Parathyroid adenoma (tissue), 2 donors: ENCODE measurements around the gene RETREG1.
A peak's percentile ranks its signal among the peaks of the same experiment; 100 is the strongest.

Experiments
- H2AFZ ChIP-seq: fragments of 300-600 bp; sonication (generic); one replicate; pipeline ENCODE4 v1.7.0; 2017; ENCODE audit warnings: antibody characterized with exemption, mild to moderate bottlenecking
- H3K27ac ChIP-seq: fragments of 300-600 bp; sonication (generic); one replicate; pipeline ENCODE4 v1.7.0; 2017
- H3K27me3 ChIP-seq: fragments of 300-600 bp; sonication (generic); one replicate; pipeline ENCODE4 v1.7.0; 2017; ENCODE audit warnings: low read length; ENCODE audit not compliant: control insufficient read depth, insufficient read depth
- H3K36me3 ChIP-seq: fragments of 300-600 bp; sonication (generic); one replicate; pipeline ENCODE4 v1.7.0; 2017; ENCODE audit warnings: low read length; ENCODE audit not compliant: control insufficient read depth, insufficient read depth
- H3K4me1 ChIP-seq: fragments of 300-600 bp; sonication (generic); one replicate; pipeline ENCODE4 v1.7.0; 2017; ENCODE audit warnings: control low read depth
- H3K4me2 ChIP-seq: fragments of 300-600 bp; sonication (generic); one replicate; pipeline ENCODE4 v1.7.0; 2017; ENCODE audit warnings: low read length
- H3K4me3 ChIP-seq: fragments of 300-600 bp; sonication (generic); one replicate; pipeline ENCODE4 v1.7.0; 2017; ENCODE audit warnings: low read depth, low read length
- H3K79me2 ChIP-seq: fragments of 300-600 bp; sonication (generic); one replicate; pipeline ENCODE4 v1.7.0; 2017; ENCODE audit warnings: control low read depth
- H3K9ac ChIP-seq: fragments of 300-600 bp; sonication (generic); one replicate; pipeline ENCODE4 v1.7.0; 2017; ENCODE audit warnings: mild to moderate bottlenecking
- H3K9me3 ChIP-seq: fragments of 300-600 bp; sonication (generic); one replicate; pipeline ENCODE4 v1.7.0; 2017; ENCODE audit warnings: low read length; ENCODE audit not compliant: control insufficient read depth
- CTCF ChIP-seq: fragments of 300-600 bp; sonication (generic); IDR thresholded peaks from one replicate; pipeline ENCODE4 v1.7.0; 2017; ENCODE audit warnings: antibody characterized with exemption, mild to moderate bottlenecking
- donor health status: primary hyperparathyroidism.

Gene RETREG1

GRCh38 chr5:16557477-16557876, 59.3 kb downstream of the RETREG1 start:
- no peak overlapping the region for H3K27ac ChIP-seq
- no peaks in the 10 kb centered on the region for H3K79me2 ChIP-seq
- no peak overlapping the region for H3K4me2 ChIP-seq
- no peaks in the 10 kb centered on the region for H3K27me3 ChIP-seq
- H3K4me1 ChIP-seq, result no peaks in the 10 kb centered on the region
- TF ChIP-seq CTCF, result no peak
- H3K36me3 ChIP-seq, result no peaks in the 10 kb centered on the region
- no peak overlapping the region for H2AFZ ChIP-seq
- H3K4me3 ChIP-seq, result no peak overlapping the region
- no peak overlapping the region for H3K9ac ChIP-seq
- no peaks in the 10 kb centered on the region for H3K9me3 ChIP-seq

GRCh38 chr5:16554110-16554509, 62.7 kb downstream of the RETREG1 start:
- no peak for TF ChIP-seq CTCF
- no peaks in the 10 kb centered on the region for H3K36me3 ChIP-seq
- no peaks in the 10 kb centered on the region for H3K4me1 ChIP-seq
- H3K9ac ChIP-seq, result no peak overlapping the region
- no peak overlapping the region for H3K4me2 ChIP-seq
- H3K79me2 ChIP-seq, result no peaks in the 10 kb centered on the region
- H3K27ac ChIP-seq, result no peak overlapping the region
- no peaks in the 10 kb centered on the region for H3K27me3 ChIP-seq
- H2AFZ ChIP-seq, result no peak overlapping the region
- H3K9me3 ChIP-seq, result no peaks in the 10 kb centered on the region
- H3K4me3 ChIP-seq, result no peak overlapping the region

- Histone ChIP-seq H3K36me3 (no peaks in the 10 kb centered on the region), H3K27me3 (no peaks in the 10 kb centered on the region), H3K9me3 (no peaks in the 10 kb centered on the region), H2AFZ (no peak overlapping the region), H3K4me3 (no peak overlapping the region), H3K4me1 (peaks cover 4% of the 10 kb centered on the region), H3K79me2 (peaks cover 5% of the 10 kb centered on the region), H3K9ac (no peak overlapping the region), H3K27ac (no peak overlapping the region), H3K4me2 (no peak overlapping the region)
- peak; percentile 87 for TF ChIP-seq CTCF
Measured at GRCh38 chr5:16552666-16553343, 64.0 kb downstream of the RETREG1 start.

GRCh38 chr5:16551628-16552027, 65.2 kb downstream of the RETREG1 start:
- Histone ChIP-seq H3K4me2 (no peak overlapping the region), H3K4me3 (no peak overlapping the region), H3K27ac (no peak overlapping the region), H3K9me3 (no peaks in the 10 kb centered on the region), H2AFZ (no peak overlapping the region), H3K36me3 (no peaks in the 10 kb centered on the region), H3K9ac (no peak overlapping the region), H3K4me1 (peaks cover 7% of the 10 kb centered on the region), H3K79me2 (peaks cover 8% of the 10 kb centered on the region), H3K27me3 (no peaks in the 10 kb centered on the region)
- no peak for TF ChIP-seq CTCF

- no peaks in the 10 kb centered on the region for H3K36me3 ChIP-seq
- TF ChIP-seq CTCF, result peak; percentile 73
- peaks cover 11% of the 10 kb centered on the region for H3K79me2 ChIP-seq
- no peak overlapping the region for H3K9ac ChIP-seq
- H3K4me1 ChIP-seq, result peaks cover 7% of the 10 kb centered on the region
- H3K9me3 ChIP-seq, result no peaks in the 10 kb centered on the region
- no peak overlapping the region for H2AFZ ChIP-seq
- H3K4me3 ChIP-seq, result no peak overlapping the region
- no peaks in the 10 kb centered on the region for H3K27me3 ChIP-seq
- no peak overlapping the region for H3K4me2 ChIP-seq
- H3K27ac ChIP-seq, result no peak overlapping the region
Measured at GRCh38 chr5:16550316-16550952, 66.4 kb downstream of the RETREG1 start.
